Fibroblast of skin of right biceps (primary cell): Measurements from ENCODE around the gene PWWP2B.
"Not testable (repeated sequence)": the region's sequence is repeated elsewhere in the genome, so short reads cannot be mapped to it uniquely, and the experiment has no call there.

Experiments
- DNase-seq: peaks from one replicate; pipeline ENCODE4 v3.0.0-alpha.2; 2013

The PWWP2B gene

GRCh38 chr10:132363921-132364593, 32.9 kb upstream of the PWWP2B start:
- DNase-seq: peak; percentile 13

DNA sequence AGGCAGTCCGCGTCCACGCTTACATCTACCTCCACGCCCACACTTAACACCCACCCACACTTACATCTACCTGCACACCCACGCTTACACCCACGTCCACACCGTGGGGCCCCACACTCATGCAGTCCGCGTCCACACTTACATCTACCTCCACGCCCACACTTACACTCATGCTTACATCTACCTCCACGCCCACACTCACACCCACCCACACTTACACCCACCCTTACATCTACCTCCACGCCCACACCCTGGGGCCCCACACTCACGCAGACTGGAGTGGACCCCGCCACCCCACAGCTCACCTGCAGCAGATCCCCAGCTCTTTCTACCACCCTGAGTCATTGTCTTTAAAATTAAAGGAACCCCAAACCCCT, 32.4 kb upstream of the PWWP2B start:
- no peak for DNase-seq

- no peak for DNase-seq
These were observed 31.9 kb upstream of the PWWP2B start for GRCh38 chr10:132365102-132365501.

- no peak for DNase-seq
These were observed 31.0 kb upstream of the PWWP2B start for GRCh38 chr10:132366006-132366405.

DNA sequence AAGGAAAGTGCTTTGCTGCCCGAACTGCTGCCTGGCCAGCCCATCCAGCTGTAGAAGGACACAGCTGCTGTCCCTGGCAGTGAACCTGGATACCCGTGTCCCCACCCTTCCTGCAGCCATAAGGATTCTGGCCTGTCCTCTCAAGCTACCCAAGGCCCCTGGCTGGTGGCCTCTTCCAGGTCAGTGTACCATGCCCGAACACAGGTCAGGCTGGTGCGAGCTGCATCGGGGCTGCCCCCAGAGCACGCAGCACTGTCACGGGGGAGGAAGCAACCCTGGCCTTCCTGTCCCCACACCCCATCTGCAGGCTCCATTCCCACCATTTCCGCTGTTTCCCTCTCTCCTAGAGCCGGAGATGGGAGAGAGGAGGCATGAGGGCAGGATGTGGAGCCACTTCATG, 30.5 kb upstream of the PWWP2B start:
- no peak for DNase-seq

GRCh38 chr10:132368391-132368790, 28.6 kb upstream of the PWWP2B start:
- no peak for DNase-seq

GRCh38 chr10:132368881-132369635, 27.9 kb upstream of the PWWP2B start:
- peak; percentile 84 for DNase-seq

- DNase-seq: no peak
These were observed 27.3 kb upstream of the PWWP2B start for GRCh38 chr10:132369636-132370185.

DNA sequence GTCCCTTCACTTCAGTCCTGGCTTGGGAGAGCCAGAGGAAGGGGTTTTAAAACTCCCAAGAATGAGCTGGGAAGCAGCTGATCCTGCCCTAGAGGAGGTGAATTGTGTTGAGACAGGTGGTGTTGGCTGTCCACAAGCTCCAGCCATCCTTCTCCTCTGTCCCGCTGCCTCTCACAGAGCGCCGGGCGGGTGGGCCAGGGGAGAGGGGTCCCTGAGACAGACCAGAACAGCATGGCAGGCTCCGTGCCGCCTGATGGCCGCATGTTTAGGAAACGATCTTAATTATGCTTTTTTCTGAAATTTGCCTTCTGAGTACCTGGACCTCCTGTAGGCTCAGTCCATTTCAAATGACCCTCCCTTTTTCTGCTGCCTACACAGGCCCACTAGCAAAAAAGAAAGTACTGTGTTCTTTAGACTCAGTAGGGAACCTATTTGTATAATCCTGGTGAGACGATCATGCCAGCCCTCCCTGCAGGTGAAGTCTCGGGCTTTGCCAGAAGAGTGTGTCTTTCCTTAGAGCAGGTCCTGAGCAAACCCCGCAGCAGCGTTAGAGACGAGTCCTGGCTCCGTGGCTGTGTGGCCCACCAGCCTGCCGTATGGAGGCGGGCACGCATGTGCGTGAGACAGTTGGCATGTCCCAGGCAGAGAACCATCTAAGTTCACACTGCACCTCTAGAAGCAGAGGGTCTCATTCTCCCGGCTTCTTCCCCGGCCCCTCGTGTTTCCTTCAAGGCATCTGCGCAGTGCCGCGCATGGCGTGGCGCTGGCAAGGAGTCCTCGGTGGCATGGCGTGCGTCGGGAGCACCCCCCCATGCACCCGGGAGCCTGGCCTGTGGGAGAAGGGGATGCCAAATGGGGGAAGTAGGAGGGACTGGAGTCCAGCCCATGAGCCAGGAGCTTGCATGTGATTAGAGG, 26.3 kb upstream of the PWWP2B start:
- DNase-seq: no peak

GRCh38 chr10:132371641-132372081, 25.3 kb upstream of the PWWP2B start:
- no peak for DNase-seq

DNA sequence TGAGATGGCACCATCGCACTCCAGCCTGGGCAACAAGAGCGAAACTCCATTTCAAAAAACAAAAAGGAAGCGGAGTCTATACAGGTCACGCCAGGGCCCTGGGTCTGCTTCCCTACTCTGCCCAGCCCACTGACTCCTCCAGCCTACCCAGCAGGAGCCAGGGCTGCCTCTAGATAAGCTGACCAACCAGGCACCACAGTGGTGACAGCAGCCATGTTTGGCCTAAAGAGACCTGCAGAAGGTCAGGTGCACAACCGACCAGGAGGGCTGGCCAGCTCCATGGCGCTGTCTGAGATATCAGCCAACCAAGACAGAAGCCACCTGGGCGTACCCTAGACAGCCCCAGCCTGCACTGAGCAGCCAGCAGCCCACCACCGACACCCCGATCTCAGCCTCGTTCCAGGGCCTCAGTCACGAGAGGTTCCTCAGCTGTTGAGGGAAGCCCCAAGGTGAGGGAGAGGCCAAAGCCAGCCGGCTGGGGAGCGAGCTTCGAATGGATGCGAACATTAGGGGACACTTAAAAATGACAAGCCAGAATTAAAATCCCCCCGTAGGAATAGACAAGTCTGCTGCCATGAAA, 24.4 kb upstream of the PWWP2B start:
- no peak for DNase-seq

GRCh38 chr10:132373241-132373955, 23.6 kb upstream of the PWWP2B start:
- no peak for DNase-seq

- no peak for DNase-seq
These were observed 22.8 kb upstream of the PWWP2B start for GRCh38 chr10:132374176-132374575.

GRCh38 chr10:132374612-132375011, 22.4 kb upstream of the PWWP2B start:
- no peak for DNase-seq

DNA sequence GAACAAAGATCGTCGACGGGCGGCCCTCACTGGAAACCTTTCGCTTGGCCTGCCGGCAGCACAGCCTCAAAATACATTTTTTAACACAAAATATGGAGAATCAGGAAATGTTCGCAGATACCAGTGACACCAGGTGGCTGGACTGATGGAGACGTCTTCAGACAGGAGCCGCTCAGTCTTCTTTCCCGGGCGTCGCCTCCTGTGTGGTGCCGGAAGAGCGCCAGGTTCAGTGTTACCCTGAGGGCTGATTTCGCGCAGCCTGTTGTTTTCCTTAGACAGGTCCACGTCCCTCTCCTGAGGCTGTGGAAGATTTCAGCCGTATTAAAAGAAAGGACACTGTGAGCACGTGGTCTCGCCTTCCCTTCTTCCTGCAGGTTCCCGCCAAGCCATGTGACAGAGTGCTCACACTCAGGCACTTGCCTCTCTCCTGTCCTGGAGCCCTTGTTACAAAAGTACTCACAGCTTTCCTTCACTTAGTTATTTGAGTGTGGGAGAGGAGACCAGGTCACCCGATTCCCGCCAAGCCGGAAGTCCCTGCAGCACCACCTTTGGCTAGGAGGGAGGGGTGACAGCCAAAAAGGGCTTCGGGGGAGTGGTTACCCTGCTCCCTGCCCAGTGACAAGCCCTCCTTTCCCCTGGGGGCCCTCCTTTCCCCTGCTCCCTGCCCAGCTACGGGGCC, 21.7 kb upstream of the PWWP2B start:
- no peak for DNase-seq

GRCh38 chr10:132375795-132376297, 21.2 kb upstream of the PWWP2B start:
- DNase-seq: no peak

- DNase-seq: no peak
These were observed 20.6 kb upstream of the PWWP2B start for GRCh38 chr10:132376394-132376851.

DNA sequence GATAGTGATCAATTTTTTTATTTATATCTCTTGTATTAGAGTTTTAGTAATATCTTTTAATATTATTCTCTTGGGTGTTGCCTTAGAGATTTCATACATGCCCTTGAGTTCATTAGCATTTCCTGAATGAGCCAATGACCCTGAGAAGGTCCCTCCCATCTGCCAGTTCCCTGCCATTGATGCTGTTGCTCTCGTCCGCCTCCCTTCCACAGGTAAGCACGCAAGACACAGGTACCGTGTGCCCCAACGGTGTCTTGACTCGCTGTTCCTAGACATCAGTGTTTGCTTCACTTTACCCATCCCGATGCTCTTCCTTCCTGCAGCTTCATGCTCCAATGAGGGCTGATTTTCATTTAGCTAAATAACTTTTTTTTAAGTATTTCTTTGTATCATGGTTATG, 19.7 kb upstream of the PWWP2B start:
- no peak for DNase-seq

GRCh38 chr10:132379026-132379425, 18.0 kb upstream of the PWWP2B start:
- DNase-seq: not testable (repeated sequence)

GRCh38 chr10:132380986-132381385, 16.0 kb upstream of the PWWP2B start:
- not testable (repeated sequence) for DNase-seq

DNA sequence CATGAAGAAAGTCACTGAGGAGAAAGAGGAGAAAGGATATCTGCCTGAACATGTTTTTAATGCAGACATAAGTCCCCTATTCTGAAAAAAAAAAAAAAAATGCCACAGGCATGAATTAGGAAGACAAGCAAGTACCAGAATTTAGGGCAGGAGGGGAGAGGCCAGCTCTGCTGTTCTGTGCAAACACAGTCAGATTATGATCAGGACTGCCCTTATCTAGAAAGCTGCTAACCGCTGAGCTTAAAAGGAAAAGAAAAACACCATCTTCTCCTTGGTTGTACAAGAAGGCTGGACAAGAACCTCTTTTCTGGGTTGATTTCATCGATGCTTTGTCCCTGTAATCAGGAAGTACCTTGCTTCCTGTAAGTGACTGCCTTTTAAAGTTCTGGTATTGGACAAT, 15.3 kb upstream of the PWWP2B start:
- DNase-seq: no peak
